ENCODE measurements around the gene KCTD20.

DNA sequence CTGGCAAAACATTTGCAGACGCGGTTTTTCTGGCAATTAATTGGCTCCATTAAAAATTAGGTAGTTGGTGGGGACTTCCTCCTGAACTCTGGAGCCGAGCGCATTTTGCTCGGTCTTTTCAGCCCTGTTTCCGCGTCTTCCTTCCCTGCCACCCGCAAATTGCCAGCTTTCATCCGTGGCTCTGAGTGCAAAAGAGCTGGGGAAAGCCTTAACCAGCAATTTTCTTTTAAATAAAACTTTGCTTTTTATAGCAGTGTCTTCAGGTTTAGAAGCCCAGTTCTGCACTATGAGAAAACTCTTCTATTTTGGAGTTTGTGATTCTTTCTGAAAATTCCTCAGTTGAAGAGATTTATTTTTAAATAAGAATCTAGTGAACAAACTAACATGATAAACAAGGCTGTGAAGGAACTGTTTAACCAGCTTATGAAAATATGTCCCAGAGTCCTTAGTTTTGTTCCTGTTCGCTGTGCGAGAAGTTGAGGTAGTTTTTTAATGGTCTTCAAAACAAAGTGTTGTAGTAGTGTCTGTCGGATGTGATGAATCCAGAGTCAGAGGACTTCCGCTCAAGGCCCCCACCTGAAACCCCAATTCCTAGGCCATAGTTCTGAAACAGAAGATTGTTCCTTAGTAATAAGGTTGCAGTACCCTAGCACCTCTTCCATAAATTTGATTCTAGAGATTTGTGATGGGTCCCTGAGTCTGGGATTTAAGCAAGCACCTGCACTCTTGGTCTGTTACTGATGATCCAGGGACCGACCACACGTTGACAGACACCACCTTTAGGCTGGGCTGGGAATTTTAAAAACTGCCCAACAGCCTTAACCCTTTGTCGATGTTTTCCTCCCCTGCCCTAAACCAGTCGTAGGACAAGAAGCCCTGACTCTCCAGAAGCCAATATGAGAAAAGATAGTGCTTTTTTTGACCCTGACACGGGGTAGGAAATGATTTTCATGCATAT, 950 bp downstream of the KCTD20 start:
- no peak for TF ChIP-seq POLR2AphosphoS5 (IDR thresholded peaks at IDR 0.05; ENCODE audit: low read depth, low read length)
- TF ChIP-seq SIN3A (IDR thresholded peaks at IDR 0.05; ENCODE audit: low read depth), result no peak
- TF ChIP-seq EGR1 (IDR thresholded peaks at IDR 0.05; ENCODE audit: low read depth), result no peak

All from HCT116 (cell line).